ENCODE measurements around the gene ADAMTS4.
A peak's percentile ranks its signal among the peaks of the same experiment; 100 is the strongest.

ADAMTS4 gene

DNA sequence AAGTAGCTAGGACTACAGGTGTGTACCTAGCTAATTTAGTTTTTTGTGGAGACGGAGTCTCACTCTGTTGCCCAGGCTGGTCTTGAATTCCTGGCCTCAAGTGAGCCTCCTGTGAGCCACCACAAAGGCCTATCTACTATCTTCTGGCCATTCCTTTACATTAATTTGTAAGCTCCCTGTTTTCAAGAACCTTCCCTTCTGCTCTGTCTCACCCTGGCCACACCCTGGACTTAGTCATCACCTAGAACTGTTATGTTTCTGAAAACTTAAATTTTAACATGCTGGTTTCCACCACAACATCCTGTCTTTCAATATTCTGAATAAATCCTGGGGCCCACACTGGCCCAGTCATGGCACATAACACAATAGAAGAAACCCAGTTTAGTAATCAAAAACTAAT is 16.6 kb downstream of the ADAMTS4 start:
- H3K36me3 ChIP-seq (ENCODE audit: control insufficient read depth, low read length): no peaks in the 10 kb centered on the region
- no peak overlapping the region for H3K4me2 ChIP-seq (ENCODE audit: low read length)
- peaks cover 56% of the 10 kb centered on the region for H3K4me1 ChIP-seq (ENCODE audit: control insufficient read depth, low read length)
- no peaks in the 10 kb centered on the region for H4K20me1 ChIP-seq (ENCODE audit: control insufficient read depth, insufficient read depth, low read depth, low read length)
- no peak for TF ChIP-seq CTCF (IDR thresholded peaks at IDR 0.05; ENCODE audit: low read depth, low read length, poor library complexity, severe bottlenecking)
- TF ChIP-seq EZH2phosphoT487 (IDR thresholded peaks at IDR 0.05; ENCODE audit: borderline replicate concordance, low read length): no peak
- no peaks in the 10 kb centered on the region for H3K9me3 ChIP-seq (ENCODE audit: control insufficient read depth, insufficient read depth, low read length)
- H3F3A ChIP-seq (ENCODE audit: control insufficient read depth, insufficient read depth): peaks cover 16% of the 10 kb centered on the region
- H3K27me3 ChIP-seq (ENCODE audit: control insufficient read depth, low read length): no peaks in the 10 kb centered on the region
- H3K9me2 ChIP-seq (replicated peaks; ENCODE audit: control insufficient read depth, low read length): no peaks in the 10 kb centered on the region
- H3K27ac ChIP-seq (ENCODE audit: low read depth, low read length): no peak overlapping the region
- no peak overlapping the region for H3K4me3 ChIP-seq (ENCODE audit: low read length)
- peaks cover under 1% of the 10 kb centered on the region; the same call in 1 of the 2 replicates for H3K79me2 ChIP-seq (ENCODE audit: control insufficient read depth, low read length)

GRCh38 chr1:161180639-161181038 is 18.2 kb downstream of the ADAMTS4 start:
- H3F3A ChIP-seq (ENCODE audit: control insufficient read depth, insufficient read depth): peaks cover 4% of the 10 kb centered on the region; the same call in 1 of the 2 replicates
- TF ChIP-seq CTCF (IDR thresholded peaks at IDR 0.05; ENCODE audit: low read depth, low read length, poor library complexity, severe bottlenecking) (peak; percentile 49), EZH2phosphoT487 (IDR thresholded peaks at IDR 0.05; ENCODE audit: borderline replicate concordance, low read length) (no peak)
- peaks cover 51% of the 10 kb centered on the region for H3K4me1 ChIP-seq (ENCODE audit: control insufficient read depth, low read length)
- no peaks in the 10 kb centered on the region for H3K27me3 ChIP-seq (ENCODE audit: control insufficient read depth, low read length)
- H3K9me2 ChIP-seq (replicated peaks; ENCODE audit: control insufficient read depth, low read length): no peaks in the 10 kb centered on the region
- no peak overlapping the region for H3K27ac ChIP-seq (ENCODE audit: low read depth, low read length)
- no peak overlapping the region for H3K4me3 ChIP-seq (ENCODE audit: low read length)
- peaks cover 3% of the 10 kb centered on the region for H3K36me3 ChIP-seq (ENCODE audit: control insufficient read depth, low read length)
- no peaks in the 10 kb centered on the region for H3K9me3 ChIP-seq (ENCODE audit: control insufficient read depth, insufficient read depth, low read length)
- no peak overlapping the region for H3K4me2 ChIP-seq (ENCODE audit: low read length)
- H4K20me1 ChIP-seq (ENCODE audit: control insufficient read depth, insufficient read depth, low read depth, low read length): no peaks in the 10 kb centered on the region
- peaks cover 16% of the 10 kb centered on the region for H3K79me2 ChIP-seq (ENCODE audit: control insufficient read depth, low read length)

DNA sequence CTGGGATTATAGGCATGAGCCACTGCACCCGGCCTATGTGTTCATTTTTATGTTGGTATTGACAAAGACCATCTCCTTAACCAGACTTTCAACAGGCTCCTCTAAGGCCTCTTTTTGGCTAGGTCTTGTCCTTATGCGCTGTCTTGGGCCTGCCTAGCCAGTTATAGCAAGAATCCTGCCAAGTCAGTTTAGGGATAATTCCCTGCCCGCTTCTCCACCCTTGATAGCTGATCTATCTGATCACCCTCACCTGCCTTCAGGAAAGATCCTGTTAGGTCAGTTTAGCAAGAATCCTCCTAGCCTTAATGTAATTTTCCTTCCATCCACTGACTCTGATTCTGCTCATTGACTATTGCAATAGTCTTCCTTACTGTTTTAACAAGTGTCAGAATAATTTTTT is 19.2 kb downstream of the ADAMTS4 start:
- no peaks in the 10 kb centered on the region for H3K27me3 ChIP-seq (ENCODE audit: control insufficient read depth, low read length)
- peaks cover 2% of the 10 kb centered on the region; the same call in 1 of the 2 replicates for H3F3A ChIP-seq (ENCODE audit: control insufficient read depth, insufficient read depth)
- H3K79me2 ChIP-seq (ENCODE audit: control insufficient read depth, low read length): peaks cover 16% of the 10 kb centered on the region
- TF ChIP-seq EZH2phosphoT487 (IDR thresholded peaks at IDR 0.05; ENCODE audit: borderline replicate concordance, low read length) (no peak), CTCF (IDR thresholded peaks at IDR 0.05; ENCODE audit: low read depth, low read length, poor library complexity, severe bottlenecking) (no peak)
- H3K4me2 ChIP-seq (ENCODE audit: low read length): no peak overlapping the region
- H4K20me1 ChIP-seq (ENCODE audit: control insufficient read depth, insufficient read depth, low read depth, low read length): no peaks in the 10 kb centered on the region
- H3K4me3 ChIP-seq (ENCODE audit: low read length): no peak overlapping the region
- H3K27ac ChIP-seq (ENCODE audit: low read depth, low read length): no peak overlapping the region
- no peaks in the 10 kb centered on the region for H3K9me3 ChIP-seq (ENCODE audit: control insufficient read depth, insufficient read depth, low read length)
- H3K36me3 ChIP-seq (ENCODE audit: control insufficient read depth, low read length): peaks cover 12% of the 10 kb centered on the region
- H3K9me2 ChIP-seq (replicated peaks; ENCODE audit: control insufficient read depth, low read length): no peaks in the 10 kb centered on the region
- H3K4me1 ChIP-seq (ENCODE audit: control insufficient read depth, low read length): peaks cover 44% of the 10 kb centered on the region

All from DOHH2 (cell line).